HG02840 (cell line): ENCODE measurements around the gene KCNK7.

ENCODE experiments used
- ATAC-seq: cut with Tn5 transposase; IDR thresholded peaks from one replicate; pipeline ENCODE4 v1.9.1; 2021; ENCODE audit warnings: mild to moderate bottlenecking, moderate library complexity, moderate number of reproducible peaks; ENCODE audit not compliant: unreplicated experiment, low FRiP score

Gene KCNK7

DNA sequence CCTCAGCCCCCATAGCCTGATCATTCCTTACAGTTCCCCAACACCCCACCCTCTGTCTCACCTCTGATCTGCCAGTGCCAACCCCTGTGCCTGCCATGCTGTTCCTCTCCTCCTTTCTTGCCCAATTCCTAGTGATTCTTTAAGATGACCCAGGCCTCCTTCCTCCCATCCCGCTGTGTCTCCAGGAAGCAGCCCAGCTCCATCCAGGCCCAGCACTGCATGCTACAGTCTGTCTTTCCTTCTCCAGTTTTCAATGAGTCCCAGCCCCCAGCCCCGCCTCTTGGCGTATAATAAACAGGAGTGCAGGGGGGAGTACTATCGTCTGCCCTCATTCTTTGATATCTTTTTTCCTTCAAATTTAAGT lies 49.8 kb downstream of the KCNK7 start:
- no peak for ATAC-seq
